ENCODE results near the gene GRK5. TPM values are rescaled to one million over a fixed set of nuclear protein-coding genes. Genes with fewer than 3 reads are reported as not detected.

GRK5 gene
- total RNA-seq, 2 donors from 2014 or later: 85.3 to 90.2 TPM

- no peak for DNase-seq (ENCODE audit: low spot score)
- Histone ChIP-seq H3K27me3 (replicated peaks; ENCODE audit: insufficient read depth) (no peaks in the 10 kb centered on the region), H3K9me3 (no peaks in the 10 kb centered on the region), H3K27ac (no peak overlapping the region), H3K4me1 (ENCODE audit: control insufficient read depth in 1 of 2, low read depth in 2 of 2) (peaks cover 18 to 30% of the 10 kb centered on the region in 2 donors), H3K36me3 (peaks cover 7% of the 10 kb centered on the region), H3K4me3 (no peak overlapping the region)
- ATAC-seq (ENCODE audit: insufficient number of reproducible peaks, low FRiP score, low read depth): no peak
- TF ChIP-seq CTCF (IDR thresholded peaks at IDR 0.05): no peak
Observed at GRCh38 chr10:119417852-119418251, 210.5 kb downstream of the GRK5 start.

- no peak for DNase-seq (ENCODE audit: low spot score)
- no peak overlapping the region for H3K4me3 ChIP-seq
- no peaks in the 10 kb centered on the region for H3K27me3 ChIP-seq (replicated peaks; ENCODE audit: insufficient read depth)
- peaks cover 22 to 30% of the 10 kb centered on the region in 2 donors for H3K4me1 ChIP-seq (ENCODE audit: control insufficient read depth in 1 of 2, low read depth in 2 of 2)
- no peak overlapping the region for H3K27ac ChIP-seq
- no peaks in the 10 kb centered on the region for H3K9me3 ChIP-seq
- peaks cover 7% of the 10 kb centered on the region for H3K36me3 ChIP-seq
- no peak for ATAC-seq (ENCODE audit: insufficient number of reproducible peaks, low FRiP score, low read depth)
- TF ChIP-seq CTCF (IDR thresholded peaks at IDR 0.05): no peak
Observed at GRCh38 chr10:119418362-119418761, 211.0 kb downstream of the GRK5 start.

- H3K27ac ChIP-seq: no peak overlapping the region
- TF ChIP-seq CTCF (IDR thresholded peaks at IDR 0.05): no peak
Observed at GRCh38 chr10:119419931-119420330, 212.6 kb downstream of the GRK5 start.

GRCh38 chr10:119420950-119421875 lies 213.8 kb downstream of the GRK5 start:
- H3K27ac ChIP-seq: peak overlapping the region in 1 of 2 donors; percentile 12
- no peak for TF ChIP-seq CTCF (IDR thresholded peaks at IDR 0.05)
- no peaks in the 10 kb centered on the region for H3K9me3 ChIP-seq
- H3K36me3 ChIP-seq: peaks cover 10% of the 10 kb centered on the region
- no peak for ATAC-seq (ENCODE audit: insufficient number of reproducible peaks, low FRiP score, low read depth)
- no peak for DNase-seq (ENCODE audit: low spot score)
- no peak overlapping the region for H3K4me3 ChIP-seq
- peaks cover 14 to 44% of the 10 kb centered on the region in 2 donors for H3K4me1 ChIP-seq (ENCODE audit: control insufficient read depth in 1 of 2, low read depth in 2 of 2)
- no peaks in the 10 kb centered on the region for H3K27me3 ChIP-seq (replicated peaks; ENCODE audit: insufficient read depth)

More at GRCh38 chr10:119419931-119420330, 212.6 kb downstream of the GRK5 start:
- ATAC-seq (ENCODE audit: insufficient number of reproducible peaks, low FRiP score, low read depth) (no peak), DNase-seq (ENCODE audit: low spot score) (no peak)
- Histone ChIP-seq H3K36me3 (peaks cover 7% of the 10 kb centered on the region), H3K9me3 (no peaks in the 10 kb centered on the region), H3K27me3 (replicated peaks; ENCODE audit: insufficient read depth) (no peaks in the 10 kb centered on the region), H3K4me3 (no peak overlapping the region), H3K4me1 (ENCODE audit: control insufficient read depth in 1 of 2, low read depth in 2 of 2) (peaks cover 18 to 43% of the 10 kb centered on the region in 2 donors)

- Histone ChIP-seq H3K27ac (peak overlapping the region in 1 of 2 donors; percentile 22), H3K36me3 (peaks cover 19% of the 10 kb centered on the region), H3K4me3 (no peak overlapping the region), H3K27me3 (replicated peaks; ENCODE audit: insufficient read depth) (no peaks in the 10 kb centered on the region), H3K9me3 (no peaks in the 10 kb centered on the region), H3K4me1 (ENCODE audit: control insufficient read depth in 1 of 2, low read depth in 2 of 2) (peaks cover 14 to 44% of the 10 kb centered on the region in 2 donors)
- TF ChIP-seq CTCF (IDR thresholded peaks at IDR 0.05): no peak
- DNase-seq (ENCODE audit: low spot score): no peak
- ATAC-seq (ENCODE audit: insufficient number of reproducible peaks, low FRiP score, low read depth): peak; percentile 37
Observed at GRCh38 chr10:119421891-119422681, 214.7 kb downstream of the GRK5 start.
